ENCODE results near the gene OGFOD1. TPM values are rescaled to one million over a fixed set of nuclear protein-coding genes. Genes with fewer than 3 reads are reported as not detected.

OGFOD1 gene
- total and polyA plus RNA-seq, 10 of the 15 experiments (the other 5 are each of a cell fraction or from before 2014, with no cell fraction given), result 31.4 to 119 (median 51.6) TPM

GRCh38 chr16:56488035-56488434, 36.7 kb downstream of the OGFOD1 start:
- in situ Hi-C loops (cut with MboI), result no loop called here
- CTCF ChIA-PET, result interaction anchor here (0.6 to 0.9 kb wide), 2 partner anchors 214 to 550 kb away, joined by 3 read pairs; no protein-coding TSS in a partner anchor

More at GRCh38 chr16:56488035-56488434, 36.7 kb downstream of the OGFOD1 start:
- ChIA-PET POLR2A (no interaction called here), SMC1A (ENCODE audit: uncharacterized antibody, unreplicated experiment) (interaction anchor here (0.7 to 1.2 kb wide), 2 partner anchors 12 to 15 kb away, joined by 3 read pairs; no protein-coding TSS in a partner anchor), RAD21 (ENCODE audit: unreplicated experiment) (no interaction called here)
- TF ChIP-seq CHD2 (IDR thresholded peaks at IDR 0.05; ENCODE audit: borderline replicate concordance, low read depth, low read length), result no peak
- no peak for TF ChIP-seq LARP7 (IDR thresholded peaks at IDR 0.05)
- no peak for TF ChIP-seq BCLAF1 (IDR thresholded peaks at IDR 0.05)
- no peak for TF ChIP-seq PRDM15 (CRISPR knock-in tag; IDR thresholded peaks at IDR 0.05)
- no peak for TF ChIP-seq FOXK2 (IDR thresholded peaks at IDR 0.05)
- no peak for TF ChIP-seq PKNOX1 (IDR thresholded peaks at IDR 0.05)
- no peak for TF ChIP-seq SMC3 (IDR thresholded peaks at IDR 0.05; ENCODE audit: borderline replicate concordance, low read length)
- TF ChIP-seq SIN3A (IDR thresholded peaks at IDR 0.05; ENCODE audit: low read depth, low read length), result no peak
- no peak for TF ChIP-seq E4F1 (IDR thresholded peaks at IDR 0.05; ENCODE audit: borderline replicate concordance, partially characterized antibody)
- no peak for TF ChIP-seq RCOR1 (conservative IDR thresholded peaks at IDR 0.05; ENCODE audit: low read depth, low read length)
- Histone ChIP-seq H3K9ac (ENCODE audit: control insufficient read depth, insufficient read depth, low read length) (no peak overlapping the region), H4K20me1 (ENCODE audit: control insufficient read depth, insufficient read depth) (no peaks in the 10 kb centered on the region), H3K36me3 (ENCODE audit: control insufficient read depth in 2 of 2, insufficient read depth in 2 of 2, low read length in 1 of 2) (no peaks in the 10 kb centered on the region), H3K4me1 (ENCODE audit: control insufficient read depth, insufficient read depth, low read length) (no peaks in the 10 kb centered on the region), H3K4me3 (no peak overlapping the region), H3K9me3 (replicated peaks; ENCODE audit: control insufficient read depth, insufficient read depth, low read length) (no peaks in the 10 kb centered on the region), H3K27ac (ENCODE audit: control insufficient read depth, insufficient read depth) (no peak overlapping the region), H3K4me2 (ENCODE audit: control insufficient read depth, insufficient read depth) (no peak overlapping the region), H3K79me2 (ENCODE audit: control insufficient read depth, insufficient read depth, low read length) (no peaks in the 10 kb centered on the region), H2AFZ (ENCODE audit: control insufficient read depth, low read depth, low read length) (no peak overlapping the region), H3K27me3 (replicated peaks in 1 of 2; ENCODE audit: control insufficient read depth in 2 of 2, insufficient read depth in 2 of 2, low read length in 1 of 2) (no peaks in the 10 kb centered on the region)
- intact Hi-C loops (cut with micrococcal nuclease; ENCODE audit: unreplicated experiment), result no loop called here
- WGBS (ENCODE audit: insufficient coverage, insufficient replicate concordance, low lambda C conversion rate, missing lambda C conversion rate), result 88% methylated on average over 5 of the region's 5 CpGs
- no TSS peak for BruUV-seq (replicated peaks)
- FAIRE-seq (no peak), DNase-seq (ENCODE audit: low read depth, low spot score) (no peak), ATAC-seq (no peak)

Measured in GM12878 (cell line).